ENCODE measurements around the gene ATF3. TPM values are rescaled to one million over a fixed set of nuclear protein-coding genes. Genes with fewer than 3 reads are reported as not detected.

ATF3 gene
- total RNA-seq, 1 experiment from 2014 or later: 43.2 TPM

DNA sequence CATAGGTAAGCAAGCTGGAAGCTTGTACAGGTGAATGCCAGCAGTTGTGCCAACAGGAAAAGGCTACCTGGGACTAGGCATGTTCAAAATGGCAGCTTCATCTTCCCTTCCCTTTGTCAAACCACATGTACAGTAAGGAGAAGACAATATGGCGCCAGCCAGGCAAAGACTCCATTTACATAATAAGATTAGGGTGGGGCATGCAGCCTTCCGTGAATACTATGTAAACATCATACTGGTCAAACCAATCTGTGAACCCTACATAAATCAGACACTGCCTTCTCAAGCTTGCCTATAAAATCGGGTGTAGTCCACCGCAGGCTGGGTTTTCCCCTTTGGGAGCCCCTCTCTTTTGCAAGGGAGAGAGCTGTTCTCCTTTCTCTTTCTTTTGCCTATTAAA is 24.6 kb downstream of the ATF3 start:
- H4K20me1 ChIP-seq (ENCODE audit: insufficient read depth): no peaks in the 10 kb centered on the region
- POLR2A ChIA-PET: no interaction called here
- H3K79me2 ChIP-seq (ENCODE audit: insufficient read depth, low read length): no peaks in the 10 kb centered on the region
- CTCF ChIA-PET: no interaction called here
- no TSS peak for BruUV-seq (replicated peaks)
- H2AFZ ChIP-seq (ENCODE audit: low read depth, low read length, poor library complexity, severe bottlenecking): no peak overlapping the region
- no peak overlapping the region for H3K4me2 ChIP-seq (ENCODE audit: low read length)
- DNase-seq (ENCODE audit: low read depth, low spot score): no peak
- TF ChIP-seq EGR1 (IDR thresholded peaks at IDR 0.05; ENCODE audit: low read depth) (no peak), JUND (IDR thresholded peaks at IDR 0.05) (no peak), EZH2 (IDR thresholded peaks at IDR 0.05) (no peak), ZFX (IDR thresholded peaks at IDR 0.05) (no peak), ZNF274 (IDR thresholded peaks at IDR 0.05; ENCODE audit: low read depth, low read length) (no peak), CEBPB (IDR thresholded peaks at IDR 0.05; ENCODE audit: low read depth) (no peak), POLR2AphosphoS5 (IDR thresholded peaks at IDR 0.05; ENCODE audit: low read depth, low read length) (no peak), EZH2phosphoT487 (IDR thresholded peaks at IDR 0.05; ENCODE audit: borderline replicate concordance) (no peak), FOSL1 (IDR thresholded peaks at IDR 0.05; ENCODE audit: low read depth) (no peak), TCF7L2 (IDR thresholded peaks at IDR 0.05; ENCODE audit: borderline replicate concordance, extremely low read depth, insufficient read depth, insufficient read length) (no peak), ZBTB33 (IDR thresholded peaks at IDR 0.05; ENCODE audit: extremely low read depth, insufficient replicate concordance, low read length) (no peak), POLR2A (IDR thresholded peaks at IDR 0.05; ENCODE audit: borderline replicate concordance, extremely low read depth, insufficient read depth, insufficient read length) (no peak), ATF3 (IDR thresholded peaks at IDR 0.05) (no peak), SP1 (IDR thresholded peaks at IDR 0.05; ENCODE audit: low read depth) (no peak)
- TF ChIP-seq, protein P1, sequence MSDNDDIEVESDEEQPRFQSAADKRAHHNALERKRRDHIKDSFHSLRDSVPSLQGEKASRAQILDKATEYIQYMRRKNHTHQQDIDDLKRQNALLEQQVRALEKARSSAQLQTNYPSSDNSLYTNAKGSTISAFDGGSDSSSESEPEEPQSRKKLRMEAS (IDR thresholded peaks at IDR 0.05): no peak
- H3K27me3 ChIP-seq (ENCODE audit: insufficient read depth, low read length): no peaks in the 10 kb centered on the region
- H3K4me1 ChIP-seq (ENCODE audit: control insufficient read depth in 1 of 2, insufficient read depth in 2 of 2, low read length in 2 of 2): peaks cover 0 to 14% of the 10 kb centered on the region in 2 experiments; a peak in 1 of 4 replicates
- no peak overlapping the region for H3K27ac ChIP-seq (ENCODE audit: low read depth, low read length)
- H3K9me2 ChIP-seq (ENCODE audit: insufficient read depth): no peaks in the 10 kb centered on the region; the same call in 1 of the 2 replicates
- H3K9me3 ChIP-seq (ENCODE audit: control insufficient read depth in 1 of 2, insufficient read depth in 1 of 2, low read depth in 1 of 2, low read length in 2 of 2): no peaks in the 10 kb centered on the region
- H3K4me3 ChIP-seq (replicated peaks in 1 of 2; ENCODE audit: low read depth in 1 of 2, low read length in 2 of 2): no peak overlapping the region
- intact Hi-C loops (cut with micrococcal nuclease): no loop called here
- H3K36me3 ChIP-seq (ENCODE audit: control insufficient read depth in 1 of 2, insufficient read depth in 2 of 2, low read length in 2 of 2): no peaks in the 10 kb centered on the region
- RAD21 ChIA-PET (ENCODE audit: low non-redundant PET in 1 of 2, low total read pairs in 2 of 2, uncharacterized antibody in 2 of 2, unreplicated experiment in 2 of 2): no interaction called here
- no peak overlapping the region for H3K9ac ChIP-seq (ENCODE audit: low read length)
- no peak for ATAC-seq
